AG09319 (cell line): ENCODE results near the gene OR1F1.

Experiments
- DNase-seq: peaks from one replicate; pipeline ENCODE4 v3.0.0-alpha.2; 2010; ENCODE audit warnings: low read depth; ENCODE audit errors: extremely low read depth
- TF ChIP-seq, protein P1 (sequence below): IDR thresholded peaks from 2 replicates; pipeline ENCODE4 v1.5.1; 2011; ENCODE audit warnings: low read depth, mild to moderate bottlenecking, inconsistent platforms, low read length, moderate library complexity

The OR1F1 gene

DNA sequence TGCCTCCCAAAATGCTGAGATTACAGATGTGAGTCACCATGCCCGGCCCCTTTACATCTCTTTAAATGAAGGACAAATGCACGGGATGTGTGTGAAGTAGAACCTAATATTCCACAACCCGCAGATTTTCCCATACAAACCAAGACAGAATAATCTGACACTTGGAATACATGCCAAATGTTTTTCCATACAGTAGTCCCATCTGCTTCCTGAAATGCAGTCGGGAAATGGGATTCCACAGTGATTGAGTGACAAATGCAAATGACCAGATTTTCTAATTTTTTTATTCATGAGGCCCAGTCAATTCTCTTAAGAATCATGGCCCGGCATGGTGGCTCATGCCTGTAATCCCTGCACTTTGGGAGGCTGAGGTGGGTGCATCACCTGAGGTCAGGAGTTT is 53.8 kb downstream of the OR1F1 start:
- TF ChIP-seq, protein P1, sequence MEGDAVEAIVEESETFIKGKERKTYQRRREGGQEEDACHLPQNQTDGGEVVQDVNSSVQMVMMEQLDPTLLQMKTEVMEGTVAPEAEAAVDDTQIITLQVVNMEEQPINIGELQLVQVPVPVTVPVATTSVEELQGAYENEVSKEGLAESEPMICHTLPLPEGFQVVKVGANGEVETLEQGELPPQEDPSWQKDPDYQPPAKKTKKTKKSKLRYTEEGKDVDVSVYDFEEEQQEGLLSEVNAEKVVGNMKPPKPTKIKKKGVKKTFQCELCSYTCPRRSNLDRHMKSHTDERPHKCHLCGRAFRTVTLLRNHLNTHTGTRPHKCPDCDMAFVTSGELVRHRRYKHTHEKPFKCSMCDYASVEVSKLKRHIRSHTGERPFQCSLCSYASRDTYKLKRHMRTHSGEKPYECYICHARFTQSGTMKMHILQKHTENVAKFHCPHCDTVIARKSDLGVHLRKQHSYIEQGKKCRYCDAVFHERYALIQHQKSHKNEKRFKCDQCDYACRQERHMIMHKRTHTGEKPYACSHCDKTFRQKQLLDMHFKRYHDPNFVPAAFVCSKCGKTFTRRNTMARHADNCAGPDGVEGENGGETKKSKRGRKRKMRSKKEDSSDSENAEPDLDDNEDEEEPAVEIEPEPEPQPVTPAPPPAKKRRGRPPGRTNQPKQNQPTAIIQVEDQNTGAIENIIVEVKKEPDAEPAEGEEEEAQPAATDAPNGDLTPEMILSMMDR, result no peak
- DNase-seq, result no peak

GRCh38 chr16:3242709-3243108 is 54.7 kb downstream of the OR1F1 start:
- no peak for DNase-seq
- TF ChIP-seq, protein P1, result no peak

- TF ChIP-seq, protein P1, result no peak
- DNase-seq, result no peak
These were observed 55.9 kb downstream of the OR1F1 start for GRCh38 chr16:3243882-3244281.

DNA sequence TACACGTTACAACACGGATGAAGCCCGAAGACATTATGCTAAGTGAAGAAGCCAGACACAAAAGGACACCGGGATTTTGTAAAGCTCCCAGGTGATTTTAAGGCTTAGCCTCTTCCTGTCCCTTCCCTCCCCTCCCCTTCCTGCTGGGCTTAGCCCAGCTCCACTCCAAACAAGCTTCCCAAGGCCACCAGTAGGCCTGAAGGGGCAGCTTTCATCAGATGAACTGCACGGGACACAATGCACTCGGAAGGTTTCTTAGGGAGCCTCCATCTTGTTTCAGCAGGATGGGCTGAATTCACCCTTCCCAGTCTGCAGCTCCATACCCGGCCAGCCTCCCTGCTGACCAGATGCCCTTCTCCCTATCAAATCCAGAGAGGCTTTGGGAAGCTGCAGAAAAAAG is 58.0 kb downstream of the OR1F1 start:
- TF ChIP-seq, protein P1, result no peak
- no peak for DNase-seq

GRCh38 chr16:3246876-3247275 is 58.9 kb downstream of the OR1F1 start:
- no peak for DNase-seq
- TF ChIP-seq, protein P1, result no peak

DNA sequence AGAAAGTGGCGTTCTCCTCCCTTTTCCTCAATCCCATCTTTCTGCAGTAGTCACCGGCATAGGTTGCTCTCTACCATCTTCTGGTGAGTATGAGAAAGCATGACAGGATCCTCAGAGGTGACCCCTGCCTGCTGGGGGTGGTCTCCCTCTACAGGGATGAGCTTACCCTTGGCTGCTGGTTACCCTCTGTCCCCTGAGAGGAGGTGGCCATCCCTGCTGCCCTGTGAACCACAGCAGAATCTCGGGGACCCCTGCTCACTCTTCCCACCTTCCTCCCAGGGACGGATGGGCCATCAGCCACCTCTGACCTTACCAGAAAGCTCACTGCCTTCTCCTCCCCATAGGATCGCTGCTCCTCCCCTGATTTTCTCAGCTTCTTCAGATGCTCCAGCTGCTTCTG is 60.6 kb downstream of the OR1F1 start:
- TF ChIP-seq, protein P1, result no peak
- no peak for DNase-seq

DNA sequence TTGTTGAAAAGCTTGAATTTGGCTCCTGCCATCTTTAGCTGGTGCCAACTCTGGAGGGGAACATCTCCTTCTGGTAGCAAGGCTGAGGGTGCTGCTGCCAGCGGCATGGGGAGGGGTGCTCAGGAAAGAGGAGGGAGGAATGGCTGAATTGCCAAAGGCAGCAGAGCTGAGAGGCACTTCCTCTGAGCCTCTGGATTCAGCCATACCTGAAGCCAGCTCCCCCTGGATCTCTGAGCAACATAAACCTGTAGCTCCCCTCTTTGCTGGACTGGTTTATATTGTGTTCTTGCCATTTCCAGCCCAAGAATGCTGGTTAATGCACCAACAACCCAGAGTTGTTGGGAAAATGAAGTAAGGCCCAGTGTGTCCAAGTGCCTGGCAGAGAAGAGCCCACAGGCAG is 61.0 kb downstream of the OR1F1 start:
- TF ChIP-seq, protein P1, result no peak
- no peak for DNase-seq
